GM23248 (cell line): Measurements from ENCODE around the gene ABR.

ENCODE experiments used
- EZH2 ChIP-seq: fragments of 200-600 bp; sonication (generic); IDR thresholded peaks from 2 replicates; pipeline ENCODE4 v1.6.1; 2018; ENCODE audit warnings: antibody characterized with exemption, mild to moderate bottlenecking; ENCODE audit not compliant: insufficient read depth, poor library complexity, severe bottlenecking
- EZH2phosphoT487 ChIP-seq: fragments of 200-600 bp; sonication (generic); IDR thresholded peaks from 2 replicates; pipeline ENCODE4 v1.6.1; 2018; ENCODE audit warnings: antibody characterized with exemption, moderate library complexity, mild to moderate bottlenecking, low read depth; ENCODE audit not compliant: insufficient read depth

DNA sequence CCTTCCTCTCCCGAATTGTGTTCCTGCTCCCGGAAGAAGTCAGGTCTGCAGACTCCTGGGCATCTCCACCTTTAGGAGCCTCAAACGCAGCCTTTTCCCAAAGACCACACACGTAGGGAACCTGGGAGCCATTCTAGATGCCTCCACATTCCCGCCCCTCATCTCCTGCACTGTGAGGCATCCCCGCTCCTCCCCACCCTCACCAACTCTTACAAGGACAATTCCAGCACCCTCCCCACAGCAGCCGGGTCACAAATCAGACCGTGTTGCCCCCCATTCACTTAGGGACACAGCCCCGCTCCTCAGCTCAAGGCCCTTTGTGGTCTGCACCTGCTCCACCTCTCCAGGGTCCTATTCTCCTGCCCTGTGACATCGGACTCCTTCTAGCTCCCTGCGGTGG, 49.6 kb downstream of the ABR start:
- TF ChIP-seq EZH2 (no peak), EZH2phosphoT487 (no peak)
